Measurements from ENCODE around the gene COMMD9. TPM values are rescaled to one million over a fixed set of nuclear protein-coding genes. Genes with fewer than 3 reads are reported as not detected.

COMMD9 gene
- polyA plus RNA-seq, 3 donors: 22.2 to 45.5 (median 40.8) TPM

DNA sequence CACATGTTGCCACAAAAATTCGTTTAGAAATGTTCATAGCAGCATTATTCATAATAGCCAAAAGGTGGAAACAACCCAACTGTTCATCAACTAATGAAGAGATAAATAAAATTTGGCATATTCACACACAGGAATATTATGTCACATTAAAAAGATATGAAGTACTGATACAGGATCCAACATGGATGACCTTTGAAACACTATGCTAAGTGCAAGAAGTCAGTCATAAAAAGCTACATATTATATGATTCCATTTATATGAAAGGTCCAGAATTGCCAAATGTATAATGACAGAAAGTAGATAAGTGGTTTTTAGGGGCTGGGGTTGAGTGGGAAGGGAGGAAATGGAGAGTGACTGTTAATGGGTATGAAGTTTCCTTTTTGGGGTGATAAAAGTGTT lies 15.8 kb upstream of the COMMD9 start:
- H3K27ac ChIP-seq (ENCODE audit: low read depth, low read length): no peak overlapping the region
- WGBS, 3 donors: 25 to 57% (median 54%) methylated on average over 1 of the region's 1 CpG

DNA sequence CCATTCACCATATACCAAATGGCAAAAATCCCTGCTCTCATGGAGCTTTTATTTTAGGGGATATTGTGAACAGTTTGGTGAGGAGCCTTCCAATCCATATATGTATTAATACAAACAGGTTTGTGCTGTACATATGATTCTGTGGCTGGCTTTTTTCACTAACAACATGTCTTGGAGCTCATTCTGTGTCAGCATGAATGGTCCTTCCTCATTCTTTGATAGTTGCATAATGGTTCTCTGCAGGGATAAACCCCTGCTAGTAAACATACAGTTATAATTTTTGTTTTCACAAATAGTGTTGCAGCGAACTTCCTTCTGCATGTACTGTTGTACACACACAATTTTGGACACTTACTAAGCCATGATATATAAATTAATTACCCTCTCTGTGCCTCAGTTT lies 15.1 kb upstream of the COMMD9 start:
- no peak overlapping the region for H3K27ac ChIP-seq (ENCODE audit: low read depth, low read length)
- WGBS, 3 donors: 42 to 54% (median 48%) methylated on average over 1 of the region's 1 CpG

DNA sequence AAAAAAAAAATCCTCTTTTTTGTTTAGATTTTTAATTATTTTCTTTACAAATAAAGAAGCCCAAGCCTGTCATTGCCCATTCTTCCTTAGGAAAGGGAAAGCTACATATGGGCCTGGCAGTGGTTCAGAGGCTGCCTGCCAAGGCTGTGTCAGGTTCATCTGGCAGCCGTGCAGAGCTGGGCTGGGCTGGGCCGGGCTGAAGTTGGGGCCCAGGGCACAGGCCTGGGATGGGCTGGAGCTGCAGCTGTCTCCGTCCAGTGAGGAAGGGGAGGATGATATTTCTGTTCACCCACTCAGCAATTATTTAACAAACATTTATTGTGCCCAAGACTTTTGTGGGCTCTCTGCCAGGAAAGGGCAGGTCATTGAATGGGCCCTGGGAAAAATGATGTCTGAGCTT lies 11.4 kb upstream of the COMMD9 start:
- 13 to 39% (median 36%) methylated on average over 3 of the region's 3 CpGs for WGBS, 3 donors
- H3K27ac ChIP-seq (ENCODE audit: low read depth, low read length): no peak overlapping the region

DNA sequence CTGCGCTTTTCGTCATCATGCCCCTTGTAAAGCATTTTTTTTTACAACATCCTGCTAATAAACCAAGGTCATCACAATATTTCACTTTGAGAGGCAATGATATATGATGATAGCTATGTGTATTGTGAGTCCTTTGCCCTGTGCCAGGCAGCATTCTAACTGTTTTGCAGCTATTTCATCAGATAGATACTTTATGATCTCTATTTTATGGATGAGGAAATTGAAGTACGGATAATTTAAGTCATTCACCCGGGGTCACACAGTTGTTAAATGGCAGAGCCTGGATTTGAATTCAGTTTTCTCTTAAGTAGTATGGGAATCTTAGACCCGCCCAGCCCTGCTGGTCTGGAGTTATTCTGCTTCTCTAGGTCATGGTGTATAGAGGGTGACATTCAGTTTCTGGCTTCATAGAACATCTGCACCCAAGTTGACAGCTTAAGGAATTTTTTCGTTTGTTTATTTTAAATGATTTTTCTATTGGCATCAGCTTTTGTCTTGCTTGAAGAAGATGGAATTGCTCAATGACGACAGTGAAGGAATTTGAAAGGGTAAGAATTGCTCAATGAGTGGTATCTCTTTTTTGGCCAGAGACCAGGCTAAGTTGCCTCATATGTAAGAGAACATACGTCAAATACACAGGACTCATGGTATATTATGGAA lies 7.8 kb upstream of the COMMD9 start:
- 66 to 81% (median 70%) methylated on average over 8 of the region's 8 CpGs for WGBS, 3 donors

DNA sequence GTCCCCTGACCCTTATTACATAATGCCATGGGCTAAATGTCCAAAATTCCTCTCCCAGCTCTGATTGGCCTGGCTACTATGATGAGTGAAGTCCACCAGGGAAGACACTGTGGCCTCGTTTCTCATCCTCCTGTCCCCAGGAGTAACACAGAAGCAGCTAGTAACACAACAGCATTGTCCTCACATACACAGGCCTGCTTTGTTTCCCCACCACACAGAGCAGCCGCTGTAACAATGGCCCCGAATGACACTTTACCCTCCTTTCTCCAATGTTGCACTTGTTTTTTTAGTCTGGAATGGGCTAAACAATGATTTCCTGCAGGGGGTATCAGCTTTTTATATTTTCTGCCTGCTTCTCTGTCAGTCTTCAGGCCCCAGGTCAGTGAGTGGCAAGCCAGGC lies 6.7 kb upstream of the COMMD9 start, which contains the start of gene PRR5L:
TSS of gene PRR5L (plus strand) at position 363 of the 400 bp plus-strand sequence. CDS start 104,834 bp downstream, outside the sequence.
- WGBS, 3 donors: 85 to 92% (median 88%) methylated on average over 3 of the region's 3 CpGs

More for the DNA sequence above, 7.8 kb upstream of the COMMD9 start:
- H3K27ac ChIP-seq (ENCODE audit: low read depth, low read length): no peak overlapping the region

DNA sequence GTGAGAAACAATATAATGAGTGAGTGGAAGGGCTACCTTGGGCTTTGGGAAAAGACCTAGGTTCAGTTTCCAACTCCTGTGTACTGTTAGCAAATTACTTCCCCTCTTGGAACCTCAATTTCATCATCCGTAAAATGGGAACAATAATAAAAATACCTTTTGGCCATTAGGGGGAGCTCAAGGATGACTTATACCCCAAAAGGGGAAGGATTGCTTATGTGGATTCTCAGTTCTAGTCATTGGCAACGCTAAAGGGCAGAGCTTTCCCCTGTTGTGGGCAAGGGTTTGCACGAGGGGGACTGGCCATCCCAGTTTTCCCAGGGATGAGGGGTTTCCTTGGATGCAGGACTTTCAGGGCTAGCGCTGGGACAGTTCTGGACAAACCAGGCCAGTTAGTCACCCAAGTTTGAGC lies 3.1 kb upstream of the COMMD9 start:
- H3K27ac ChIP-seq (ENCODE audit: low read depth, low read length): no peak overlapping the region
- 21 to 30% (median 29%) methylated on average over 4 of the region's 4 CpGs for WGBS, 3 donors

More for the DNA sequence above, 6.7 kb upstream of the COMMD9 start, which contains the start of gene PRR5L:
- no peak within 1 kb of the TSS for H3K27ac ChIP-seq (ENCODE audit: low read depth, low read length)

DNA sequence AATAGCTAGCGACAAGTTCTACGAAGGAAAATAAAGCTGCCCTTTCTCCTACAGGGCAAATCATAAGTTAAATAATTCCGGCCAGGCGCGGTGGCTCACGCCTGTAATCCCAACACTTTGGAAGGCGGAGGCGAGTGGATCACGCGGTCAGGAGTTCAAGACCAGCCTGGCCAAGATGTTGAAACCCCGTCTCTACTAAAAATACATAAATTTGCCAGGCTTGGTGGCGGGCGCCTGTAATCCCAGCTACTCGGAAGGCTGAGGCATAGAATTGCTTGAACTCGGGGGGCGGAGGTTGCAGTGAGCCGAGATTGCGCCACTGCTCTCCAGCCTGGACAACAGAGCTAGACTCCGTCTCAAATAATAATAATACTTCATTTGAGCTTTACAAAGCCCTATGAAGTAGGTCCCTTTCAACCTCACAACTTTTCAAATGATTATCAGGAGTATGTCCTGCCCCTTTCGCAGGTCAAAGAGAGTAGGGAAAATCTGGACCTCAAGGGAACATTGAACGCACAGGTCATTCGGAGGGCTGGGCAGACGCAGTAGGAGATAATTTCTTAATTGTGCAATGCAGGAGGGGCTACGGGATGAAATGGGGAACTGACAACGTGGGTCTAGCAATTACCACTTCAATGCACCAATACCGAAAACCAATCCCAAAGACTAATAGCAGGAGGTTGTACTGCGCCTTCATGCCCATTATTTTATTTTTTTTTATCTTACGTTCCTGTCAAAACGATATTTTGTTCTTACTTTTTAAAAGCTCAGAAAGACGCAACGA lies 590 bp downstream of the COMMD9 start:
- no peak overlapping the region for H3K27ac ChIP-seq (ENCODE audit: low read depth, low read length)
- 27 to 39% (median 36%) methylated on average over 31 of the region's 31 CpGs for WGBS, 3 donors

DNA sequence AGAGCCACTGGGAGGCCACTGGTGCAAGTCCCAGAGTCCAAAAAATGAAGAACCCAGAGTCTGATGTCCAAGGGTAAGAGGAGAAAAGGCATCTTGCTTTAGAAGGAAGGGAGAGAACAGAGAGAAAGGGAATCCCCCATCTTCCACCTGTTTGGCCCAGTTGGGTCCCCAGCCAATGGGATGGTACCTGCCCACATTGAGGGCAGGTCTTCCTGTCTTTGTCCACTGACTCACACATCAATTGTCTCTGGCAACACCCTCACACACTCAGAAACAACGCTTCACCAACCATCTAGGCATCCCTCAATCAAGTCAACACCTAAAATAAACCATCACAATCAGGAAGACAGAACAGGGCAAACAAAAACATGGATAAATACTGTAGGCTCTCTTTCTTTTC lies 6.3 kb downstream of the COMMD9 start:
- WGBS, 3 donors: 83 to 90% (median 87%) methylated on average over 1 of the region's 1 CpG
- H3K27ac ChIP-seq (ENCODE audit: low read depth, low read length): no peak overlapping the region

DNA sequence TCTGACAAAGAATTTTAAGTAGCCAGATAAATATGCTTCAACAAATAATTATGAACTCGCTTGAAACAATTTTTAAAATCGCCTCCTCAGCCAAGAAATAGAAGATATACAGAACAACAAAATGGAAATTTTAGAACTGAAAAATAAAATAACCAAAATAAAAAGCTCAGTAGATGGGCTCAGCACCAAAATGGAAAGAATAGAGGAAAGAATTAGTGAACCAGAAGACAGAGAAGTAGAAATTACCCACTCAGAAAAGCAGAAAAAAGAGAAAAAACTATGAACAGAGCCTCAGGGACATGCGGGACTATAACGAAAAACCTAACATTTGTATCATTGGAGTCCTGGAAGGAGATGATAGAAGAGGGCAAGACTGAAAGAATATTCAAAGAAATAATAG lies 7.4 kb downstream of the COMMD9 start:
- 83 to 98% (median 85%) methylated on average over 4 of the region's 4 CpGs for WGBS, 3 donors
- H3K27ac ChIP-seq (ENCODE audit: low read depth, low read length): no peak overlapping the region

DNA sequence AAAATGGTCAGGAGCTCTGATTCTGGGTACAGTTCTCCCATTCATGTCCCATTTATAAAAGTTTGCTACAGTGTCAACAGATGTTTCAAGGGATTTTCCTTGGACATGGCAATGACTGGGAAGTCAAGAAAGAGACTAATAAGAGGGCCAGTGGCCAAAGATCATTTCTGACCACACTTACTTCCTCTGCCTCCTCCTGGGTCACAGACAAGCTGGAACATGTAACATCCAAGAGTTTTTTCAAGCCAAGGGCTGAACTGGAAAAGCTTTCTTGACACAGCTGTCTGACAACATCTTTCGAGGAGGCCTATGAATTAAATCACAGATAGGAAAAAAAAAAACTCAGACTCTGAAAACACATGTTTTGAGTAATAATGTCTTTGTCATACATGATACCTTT lies 8.7 kb downstream of the COMMD9 start:
- H3K27ac ChIP-seq (ENCODE audit: low read depth, low read length): no peak overlapping the region
- 63 to 69% (median 68%) methylated on average over 1 of the region's 1 CpG for WGBS, 3 donors

DNA sequence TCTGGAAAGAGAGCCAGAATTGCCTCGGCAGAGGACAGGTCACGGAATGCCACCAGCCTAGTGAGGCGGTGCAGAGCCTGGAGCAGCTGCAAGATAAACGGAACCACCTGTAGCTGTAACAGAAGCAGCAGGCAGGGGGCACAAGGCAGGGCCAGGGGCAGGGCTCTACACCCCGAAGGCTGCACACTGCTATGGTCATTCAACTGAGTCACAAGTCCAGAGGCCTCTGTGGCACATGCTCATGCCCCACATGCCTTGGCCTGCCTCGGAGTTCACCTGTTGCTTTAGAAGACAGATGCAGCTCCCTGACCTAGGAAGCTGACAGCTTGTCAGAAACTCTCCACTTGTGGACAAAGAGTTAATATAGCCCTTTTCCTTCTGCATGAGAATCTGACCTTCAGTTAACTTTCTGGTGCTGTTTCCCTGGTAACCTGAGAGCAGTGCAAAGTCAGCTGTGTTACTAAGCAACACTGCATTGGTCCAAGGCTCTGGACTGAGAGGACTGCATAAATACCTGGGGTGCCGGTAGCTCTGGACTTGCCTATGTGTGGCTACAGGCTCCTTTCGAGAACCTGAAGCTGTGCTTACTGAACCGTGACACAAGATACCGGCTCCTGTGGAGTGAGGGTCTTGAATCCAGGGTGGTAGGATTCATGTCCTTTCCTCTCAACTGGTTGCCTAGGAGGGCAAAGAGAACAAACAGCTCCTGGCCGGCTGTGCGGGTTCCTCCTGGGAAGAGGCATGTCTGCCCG lies 10.5 kb downstream of the COMMD9 start:
- no peak overlapping the region for H3K27ac ChIP-seq (ENCODE audit: low read depth, low read length)
- WGBS, 3 donors: 72 to 85% (median 83%) methylated on average over 13 of the region's 13 CpGs

DNA sequence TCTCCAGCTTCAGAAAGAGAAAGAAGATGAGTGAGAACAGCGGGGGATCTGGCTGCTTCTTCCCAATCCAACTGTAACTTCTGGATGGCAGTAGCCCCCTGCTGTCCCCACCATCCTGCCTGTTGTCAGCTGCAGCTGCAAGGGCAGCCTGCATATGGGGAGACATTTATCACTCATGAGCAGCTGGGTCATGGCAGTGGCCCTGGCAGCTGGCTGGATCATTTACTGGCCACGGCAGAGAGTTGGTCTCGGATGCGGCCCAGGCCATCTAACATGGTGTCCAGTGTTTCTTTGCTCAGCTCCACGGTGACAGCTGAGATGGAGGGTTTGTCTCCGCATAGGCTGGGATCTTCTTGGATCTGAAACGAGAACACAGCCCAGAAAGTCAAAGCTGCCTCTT lies 14.8 kb downstream of the COMMD9 start:
- no peak overlapping the region for H3K27ac ChIP-seq (ENCODE audit: low read depth, low read length)
- 92 to 97% (median 95%) methylated on average over 7 of the region's 7 CpGs for WGBS, 3 donors

DNA sequence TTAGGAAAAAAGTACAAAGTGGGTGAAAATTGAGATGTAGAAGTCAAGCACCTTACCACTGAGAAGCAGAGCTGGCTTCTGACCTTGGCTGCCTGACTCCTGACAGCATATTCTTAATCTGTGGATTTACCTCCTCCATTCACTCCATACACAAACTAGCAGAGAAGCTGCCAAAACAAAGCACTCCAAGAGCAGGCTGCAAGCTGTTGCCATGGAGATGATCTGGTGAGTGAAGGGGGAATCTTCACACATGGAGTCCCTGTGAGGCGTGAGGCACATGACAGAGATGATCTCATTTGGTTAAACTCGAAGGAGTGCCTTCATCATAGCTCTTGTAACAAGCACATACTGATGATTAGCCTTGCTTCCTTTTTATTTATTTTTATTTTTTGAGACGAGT lies 16.1 kb downstream of the COMMD9 start:
- H3K27ac ChIP-seq (ENCODE audit: low read depth, low read length): no peak overlapping the region
- WGBS, 3 donors: 77 to 97% (median 94%) methylated on average over 3 of the region's 3 CpGs

DNA sequence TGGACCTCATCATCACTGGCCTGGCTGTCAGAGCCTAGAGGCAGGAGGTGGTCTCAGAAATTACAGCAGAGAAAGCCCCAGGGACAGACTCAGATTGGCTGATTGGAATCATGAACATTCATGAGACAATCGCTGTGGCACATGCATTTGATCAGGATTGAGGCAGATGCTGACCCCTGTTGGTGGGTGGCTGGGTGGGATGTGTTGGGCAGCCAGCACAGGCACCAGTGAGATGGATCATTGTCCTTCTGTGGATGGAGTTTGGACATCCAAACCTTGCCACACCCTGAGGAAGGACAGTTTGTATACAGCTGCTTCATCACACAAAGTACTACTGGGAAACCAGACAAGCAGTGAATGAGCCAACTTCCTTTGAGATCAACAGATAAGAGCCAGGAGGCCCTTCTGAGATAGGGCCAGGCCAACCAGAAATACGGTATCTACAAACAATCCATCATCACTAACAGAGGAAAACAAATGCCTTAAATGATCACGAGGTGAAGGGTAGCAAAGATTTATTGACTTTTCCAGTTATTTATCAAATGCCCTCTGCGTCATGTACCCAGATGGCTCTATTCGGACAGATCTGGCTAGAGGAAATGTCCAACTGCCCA lies 17.3 kb downstream of the COMMD9 start:
- H3K27ac ChIP-seq (ENCODE audit: low read depth, low read length): no peak overlapping the region

DNA sequence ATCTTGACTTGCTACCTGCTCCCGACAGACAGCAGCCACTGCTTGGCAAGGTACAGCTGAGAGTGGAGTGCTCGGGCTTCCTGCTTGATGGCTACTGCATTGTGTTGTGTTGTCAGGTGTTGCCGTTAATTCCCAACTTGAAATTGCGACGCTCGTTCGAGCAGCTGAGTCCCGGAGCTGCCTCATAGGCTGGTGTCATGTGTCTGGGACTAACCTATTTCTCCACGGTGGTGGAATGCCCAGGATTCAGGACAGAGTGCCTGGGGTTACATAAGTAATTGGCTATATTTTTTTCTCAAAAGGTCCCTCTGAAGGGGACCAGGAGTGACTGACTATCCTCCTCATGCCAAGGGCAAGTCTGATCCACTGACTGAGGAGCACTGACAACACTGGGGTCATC lies 18.5 kb downstream of the COMMD9 start:
- 89 to 95% (median 89%) methylated on average over 9 of the region's 9 CpGs for WGBS, 3 donors
- no peak overlapping the region for H3K27ac ChIP-seq (ENCODE audit: low read depth, low read length)

More for the DNA sequence above, 17.3 kb downstream of the COMMD9 start:
- 61 to 78% (median 74%) methylated on average over 5 of the region's 5 CpGs for WGBS, 3 donors

DNA sequence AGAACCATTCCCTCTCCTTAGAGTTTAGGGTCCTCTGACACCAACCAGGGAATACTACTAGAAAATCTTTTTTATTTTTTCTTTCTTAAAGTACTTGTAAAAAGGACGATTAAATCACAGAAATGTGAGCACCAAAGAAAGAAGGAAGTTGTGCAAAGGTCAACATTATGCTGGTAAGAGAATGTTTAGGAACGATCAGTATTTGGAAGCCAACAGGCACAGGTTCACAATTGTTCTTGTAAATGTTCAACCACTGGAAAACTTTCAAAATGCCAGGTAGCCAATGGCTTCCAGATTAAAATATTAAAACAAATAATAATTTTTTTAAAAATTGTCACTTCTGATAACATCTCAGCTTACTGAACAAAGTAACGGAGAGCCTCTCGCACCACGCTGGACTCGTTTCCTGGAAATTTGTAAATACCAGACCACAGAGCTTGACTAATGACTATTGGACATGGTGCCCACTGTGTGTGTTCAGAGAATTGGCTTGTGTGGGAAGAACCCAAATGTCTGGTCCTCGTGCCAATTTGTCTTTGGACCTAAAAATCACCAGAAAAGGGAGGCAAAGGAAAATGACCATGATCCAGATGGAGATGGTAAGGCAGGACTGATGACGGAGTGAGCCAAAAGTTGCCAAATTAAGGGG lies 20.8 kb downstream of the COMMD9 start:
- 34 to 65% (median 62%) methylated on average over 8 of the region's 8 CpGs for WGBS, 3 donors
- H3K27ac ChIP-seq (ENCODE audit: low read depth, low read length): no peak overlapping the region

DNA sequence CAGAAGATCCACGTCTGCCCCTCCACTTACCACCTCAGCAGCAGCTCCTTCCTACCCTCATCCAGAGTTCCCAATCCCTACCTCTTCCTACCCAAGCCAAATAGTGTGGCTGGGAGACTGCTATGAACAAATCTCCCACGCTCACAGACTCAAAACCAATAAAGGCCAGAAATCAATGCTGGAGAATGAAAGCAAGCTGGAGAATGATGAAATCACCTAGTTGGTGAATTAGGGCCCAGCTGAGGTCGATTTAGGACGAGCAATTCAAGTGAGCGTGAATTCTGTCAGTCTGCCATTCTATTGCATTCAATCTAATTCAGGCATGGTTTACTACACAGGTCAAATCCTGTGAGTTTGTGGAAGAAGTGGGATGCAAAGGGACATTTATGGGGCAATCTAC lies 22.5 kb downstream of the COMMD9 start:
- H3K27ac ChIP-seq (ENCODE audit: low read depth, low read length): no peak overlapping the region
- WGBS, 3 donors: 56 to 68% (median 60%) methylated on average over 5 of the region's 5 CpGs

Measured in adipose tissue (tissue), 3 donors.